IPS DF 19.7 (cell line): ENCODE data around the gene MRPL4.
"Not testable (repeated sequence)": the region's sequence is repeated elsewhere in the genome, so short reads cannot be mapped to it uniquely, and the experiment has no call there.

Experiments
- DNase-seq: peaks from one replicate; pipeline ENCODE4 v3.0.0-alpha.2; 2013; ENCODE audit warnings: low read depth, low spot score

Gene MRPL4

DNA sequence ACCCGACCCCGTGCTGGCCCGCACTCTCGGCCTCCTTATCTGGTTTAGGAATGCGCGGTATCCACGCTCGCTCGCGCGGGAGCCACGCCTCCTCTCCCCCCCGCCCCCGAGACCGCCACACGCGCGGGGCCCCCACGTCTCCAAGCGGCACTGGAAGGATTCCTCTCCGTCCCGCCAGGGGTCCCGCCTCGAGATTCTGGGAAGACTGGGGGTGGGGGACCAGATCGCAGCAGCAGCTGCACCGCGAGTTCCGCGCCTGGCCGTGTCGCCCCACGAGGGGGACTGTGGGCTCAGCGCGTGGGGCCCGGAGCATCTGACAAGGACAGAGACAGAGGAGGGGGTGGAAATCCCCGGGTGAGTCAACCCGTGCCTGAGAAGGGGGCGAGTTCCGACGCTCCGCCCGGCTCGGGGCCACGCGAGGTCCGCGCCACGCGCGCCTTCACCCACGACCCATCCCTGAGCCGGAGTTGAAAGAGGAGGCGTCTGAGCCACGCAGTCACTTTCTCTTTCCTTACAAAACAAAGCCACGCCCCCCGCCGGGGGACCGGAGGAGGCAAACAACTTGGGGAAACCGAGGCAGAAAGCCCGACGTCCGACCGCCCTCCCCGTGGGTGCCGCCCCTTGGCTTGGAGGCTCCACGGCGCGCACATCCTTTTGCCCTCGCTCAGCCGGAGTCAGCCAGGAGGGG is 21.7 kb upstream of the MRPL4 start:
- DNase-seq: no peak

DNA sequence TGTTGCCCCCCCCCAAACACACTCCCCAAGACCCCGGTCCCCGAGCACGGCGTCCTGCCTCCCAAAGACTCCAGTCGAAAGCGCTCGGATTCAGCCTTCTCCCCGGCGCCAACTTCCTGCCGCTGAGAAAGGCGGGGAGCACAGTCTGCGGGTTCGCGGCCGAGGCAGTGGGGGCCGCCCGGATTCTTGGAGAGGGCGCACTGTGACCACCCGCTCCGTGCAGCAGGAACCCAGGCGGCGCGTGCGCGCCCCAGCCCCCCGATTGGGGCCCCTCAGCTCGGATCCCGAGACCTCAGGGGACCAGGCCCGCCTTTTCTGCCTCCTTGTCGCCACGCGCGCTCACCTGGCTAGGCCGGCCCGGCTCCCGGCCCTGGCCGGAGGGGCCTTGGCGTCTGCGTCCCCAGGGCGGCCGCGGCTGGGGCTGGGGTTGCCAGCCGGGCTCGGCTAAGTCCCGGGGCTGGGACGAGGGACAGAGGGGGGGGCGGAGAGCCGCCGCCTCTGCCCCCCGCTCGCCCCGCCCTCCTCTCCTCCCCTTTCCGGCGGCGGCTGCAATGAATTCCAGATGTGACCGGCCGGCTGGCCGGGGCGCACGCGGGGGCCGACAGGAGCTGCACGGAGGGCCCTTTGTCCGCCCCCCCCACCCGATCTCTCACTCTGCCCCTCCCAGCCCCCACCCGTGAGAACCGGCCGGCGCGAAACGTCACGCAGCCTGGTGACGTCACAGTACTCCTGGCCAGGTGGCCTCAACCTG is 21.0 kb upstream of the MRPL4 start, which contains the start of gene S1PR2:
Gene S1PR2, minus strand, starts transcription at position 471 of the 751 bp plus-strand sequence. CDS start 6,426 bp downstream, outside the sequence.
- DNase-seq: peak; percentile 28

DNA sequence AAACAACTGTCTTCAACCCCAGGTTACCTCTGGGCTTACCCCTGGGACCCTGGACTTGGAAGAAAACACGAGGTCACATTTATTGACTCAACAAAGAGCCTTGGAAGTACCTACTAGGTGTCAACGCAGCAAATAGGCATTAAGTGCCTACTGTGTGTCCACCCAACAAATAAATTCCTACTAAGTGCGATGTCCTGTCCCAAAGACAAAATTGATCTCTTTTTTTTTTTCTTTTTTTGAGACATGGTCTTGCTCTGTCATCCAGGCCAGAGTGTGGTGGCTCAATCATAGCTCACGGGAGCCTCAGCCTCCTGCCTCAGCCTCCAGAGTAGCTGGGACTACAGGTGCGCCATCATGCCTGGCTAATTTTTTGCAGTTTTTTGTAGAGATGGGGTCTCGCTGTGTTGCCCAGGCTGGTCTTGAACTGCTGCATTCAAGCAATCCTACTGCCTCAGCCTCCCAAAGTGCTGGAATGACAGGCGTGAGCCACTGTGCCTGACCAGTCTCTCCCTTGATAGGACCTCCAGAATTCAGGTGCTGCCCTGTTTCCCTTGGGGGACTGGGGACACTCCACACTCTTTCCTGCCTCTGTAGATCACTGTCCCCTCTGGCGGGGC is 20.3 kb upstream of the MRPL4 start:
- DNase-seq: no peak

DNA sequence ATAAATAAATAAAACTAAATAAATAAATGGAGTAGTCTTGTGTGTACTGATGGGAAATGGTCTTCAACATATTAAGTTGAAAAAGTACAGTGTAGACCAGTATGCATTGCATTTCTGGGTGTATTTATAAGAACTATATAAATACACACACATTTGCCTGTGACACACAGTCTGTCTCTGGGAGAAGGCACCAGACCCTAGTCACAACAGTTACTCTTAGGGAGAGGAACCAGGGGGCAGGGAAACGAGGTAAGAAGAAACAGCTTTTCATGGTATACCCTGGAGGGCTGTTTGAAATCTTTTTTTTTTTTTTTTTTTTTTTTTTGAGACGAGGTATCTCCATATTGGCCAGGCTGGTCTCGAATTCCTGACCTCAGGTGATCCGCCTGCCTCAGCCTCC is 18.1 kb upstream of the MRPL4 start:
- DNase-seq: no peak

DNA sequence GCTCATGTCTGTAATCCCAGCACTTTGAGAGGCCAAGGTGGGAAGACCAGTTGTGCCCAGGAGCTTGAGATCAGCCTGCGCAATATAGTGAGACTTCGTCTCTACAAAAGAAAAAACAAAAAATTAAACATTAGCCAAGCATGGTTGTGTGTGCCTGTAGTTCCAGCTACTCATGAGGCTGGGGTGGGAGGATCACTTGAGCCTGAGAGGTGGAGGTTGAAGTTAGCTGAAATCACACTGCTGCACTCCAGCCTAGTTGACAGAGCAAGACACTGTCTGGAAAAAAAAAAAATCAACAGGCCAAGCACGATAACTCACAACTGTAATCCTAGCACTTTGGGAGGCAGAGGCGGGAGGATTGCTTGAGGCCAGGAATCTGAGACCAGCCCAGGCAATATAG is 17.0 kb upstream of the MRPL4 start:
- no peak for DNase-seq

DNA sequence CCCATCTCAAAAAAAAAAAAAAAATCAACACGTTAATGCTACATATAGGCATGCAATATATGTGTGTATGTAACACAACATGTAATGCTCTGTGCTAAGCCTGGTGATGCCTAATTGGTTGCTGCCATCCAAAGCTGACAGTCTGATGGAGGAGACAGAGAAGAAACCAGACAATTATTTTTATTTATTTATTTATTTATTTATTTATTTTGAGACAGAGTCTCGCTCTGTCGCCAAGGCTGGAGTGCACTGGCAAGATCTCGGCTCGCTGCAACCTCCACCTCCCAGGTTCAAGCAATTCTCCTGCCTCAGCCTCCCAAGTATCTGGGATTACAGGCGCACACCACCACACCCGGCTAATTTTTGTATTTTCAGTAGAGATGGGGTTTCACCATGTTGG is 16.6 kb upstream of the MRPL4 start:
- DNase-seq: not testable (repeated sequence)

DNA sequence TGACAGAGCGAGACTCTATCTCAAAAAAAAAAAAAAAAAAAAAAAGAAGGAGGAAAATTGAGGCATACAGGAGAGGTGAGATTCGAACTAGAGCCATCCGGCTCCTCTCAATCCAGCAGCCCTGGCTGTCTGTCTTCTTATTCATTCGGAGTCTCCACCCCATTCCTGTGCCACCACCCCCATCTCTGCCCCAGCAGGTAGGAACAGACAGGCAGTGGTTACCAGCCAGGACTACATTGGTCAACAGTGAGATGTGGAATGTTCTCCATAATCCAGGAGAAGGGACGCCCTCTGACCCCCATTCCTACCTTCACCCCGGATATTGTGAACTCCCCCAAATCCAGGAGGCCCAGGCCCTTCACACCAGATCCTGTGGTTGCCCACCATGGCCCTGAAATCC is 14.3 kb upstream of the MRPL4 start:
- no peak for DNase-seq

DNA sequence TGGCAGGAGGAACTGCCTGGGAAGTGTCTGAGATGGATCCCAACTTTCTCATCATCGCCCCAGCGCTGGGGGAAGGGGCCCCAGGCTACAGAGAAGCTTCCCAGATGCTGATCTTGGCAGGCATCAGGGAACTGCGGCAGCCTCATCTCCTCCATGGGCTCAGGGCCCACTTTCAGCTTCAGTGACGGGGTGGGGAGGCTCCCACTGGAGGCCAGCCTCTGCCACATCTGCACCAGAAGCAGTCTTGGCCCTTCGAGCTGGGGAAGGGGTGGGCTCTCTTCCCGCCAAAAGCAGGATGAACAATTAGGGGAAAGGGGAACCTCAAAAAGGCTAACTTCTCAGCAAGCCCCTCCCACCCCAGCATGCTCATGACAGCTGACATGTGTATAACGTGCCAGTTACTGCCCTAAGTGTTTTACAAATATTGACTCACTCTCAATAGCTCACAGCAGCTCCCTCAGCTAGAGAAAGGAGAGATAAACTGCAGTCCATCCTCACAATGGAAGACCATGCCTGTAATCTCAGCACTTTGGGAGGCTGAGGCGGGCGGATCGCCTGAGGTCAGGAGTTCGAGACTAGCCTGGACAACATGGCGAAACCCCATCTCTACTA is 13.7 kb upstream of the MRPL4 start:
- DNase-seq: no peak

DNA sequence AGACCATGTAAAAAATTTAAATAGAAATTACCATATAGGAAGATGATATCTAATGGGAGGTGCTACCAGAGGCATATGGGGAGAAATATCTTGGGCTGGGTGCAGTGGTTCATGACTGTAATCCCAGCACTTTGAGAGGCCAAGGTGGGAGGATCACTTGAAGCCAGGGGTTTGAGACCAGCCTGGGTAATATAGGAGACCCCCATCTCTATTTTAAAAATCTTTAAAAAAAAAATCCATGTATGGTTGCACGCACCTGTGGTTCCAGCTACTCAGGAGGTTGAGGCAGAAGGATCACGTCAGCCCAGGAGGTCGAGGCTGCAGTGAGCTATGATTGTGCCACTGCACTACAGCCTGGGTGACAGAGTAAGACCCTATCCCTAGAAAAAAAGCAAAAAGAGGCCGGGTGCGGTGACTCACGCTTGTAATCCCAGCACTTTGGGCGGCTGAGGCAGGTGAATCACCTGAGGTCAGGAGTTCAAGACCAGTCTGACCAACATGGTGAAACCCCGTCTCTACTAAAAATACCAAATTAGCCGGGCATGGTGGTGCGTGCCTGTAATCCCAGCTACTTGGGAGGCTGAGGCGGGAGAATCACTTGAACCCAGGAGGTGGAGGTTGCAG is 10.1 kb upstream of the MRPL4 start:
- not testable (repeated sequence) for DNase-seq

DNA sequence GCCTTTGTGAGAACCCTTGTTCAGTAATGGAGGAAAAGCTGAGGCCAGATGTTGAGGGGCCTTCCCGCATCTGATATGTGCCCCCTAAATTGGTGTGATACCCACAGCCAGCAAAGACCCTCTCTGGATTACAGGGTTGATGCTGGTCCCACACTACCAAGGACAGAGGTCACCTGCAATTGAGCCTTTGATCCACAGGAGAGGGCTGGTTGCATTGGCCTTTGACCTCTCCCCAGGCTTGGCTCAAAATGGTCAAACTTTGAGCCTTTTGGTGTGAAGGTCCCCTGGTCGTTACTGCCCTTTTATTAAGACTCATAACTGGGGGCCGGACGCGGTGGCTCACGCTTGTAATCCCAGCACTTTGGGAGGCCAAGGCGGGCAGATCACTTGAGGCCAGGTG is 8.4 kb upstream of the MRPL4 start:
- DNase-seq: no peak

DNA sequence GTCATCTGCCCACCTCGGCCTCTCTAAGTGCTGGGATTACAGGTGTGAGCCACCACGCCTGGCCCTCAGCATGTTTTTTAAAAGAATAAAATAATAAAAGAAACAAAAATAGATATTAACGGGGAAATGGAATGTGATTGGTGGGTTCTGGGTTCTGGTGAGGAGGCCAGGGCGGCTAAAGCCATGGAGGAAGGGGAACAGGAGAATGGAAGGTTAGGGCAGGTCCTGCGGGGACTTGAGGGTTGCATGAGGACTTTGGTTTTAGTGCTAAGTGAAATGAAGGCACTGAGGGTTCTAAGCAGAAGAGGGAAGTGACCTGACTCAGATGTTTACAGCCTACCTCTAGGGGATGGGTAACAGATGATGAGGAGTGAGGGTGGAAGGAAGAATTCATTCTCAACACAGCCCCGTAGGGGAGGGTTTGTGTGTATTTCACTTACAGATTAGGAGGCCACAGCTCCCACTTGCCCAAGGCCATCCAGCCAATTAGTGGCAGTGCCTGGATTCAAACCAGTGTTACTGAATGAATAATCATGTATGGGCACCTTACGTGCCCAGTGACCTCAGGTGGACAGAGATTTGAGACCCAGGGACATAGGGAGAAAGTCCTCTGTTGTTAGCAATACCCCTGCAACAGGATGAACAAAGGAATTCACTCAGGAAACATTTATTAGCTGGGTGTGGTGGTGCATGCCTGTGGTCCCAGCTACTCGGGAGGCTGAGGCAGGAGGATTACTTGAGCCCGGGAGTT is 6.7 kb upstream of the MRPL4 start:
- no peak for DNase-seq

DNA sequence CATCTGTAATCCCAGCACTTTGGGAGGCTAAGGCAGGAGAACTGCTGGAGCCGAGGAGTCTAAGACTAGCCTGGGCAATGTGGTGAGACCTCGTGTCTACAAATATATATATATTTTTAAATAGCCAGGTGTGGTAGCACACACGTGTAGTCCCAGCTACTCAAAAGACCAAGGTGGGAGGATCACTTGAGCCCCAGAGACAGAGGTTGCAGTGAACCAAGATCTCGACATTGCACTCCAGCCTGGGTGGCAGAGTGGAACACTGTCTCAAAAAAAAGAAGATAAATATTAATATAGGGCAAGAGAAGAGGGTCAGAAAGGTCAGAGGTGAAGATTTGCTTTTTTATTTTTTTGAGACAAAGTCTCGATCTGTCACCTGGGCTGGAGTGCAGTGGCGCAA is 5.5 kb upstream of the MRPL4 start:
- no peak for DNase-seq

DNA sequence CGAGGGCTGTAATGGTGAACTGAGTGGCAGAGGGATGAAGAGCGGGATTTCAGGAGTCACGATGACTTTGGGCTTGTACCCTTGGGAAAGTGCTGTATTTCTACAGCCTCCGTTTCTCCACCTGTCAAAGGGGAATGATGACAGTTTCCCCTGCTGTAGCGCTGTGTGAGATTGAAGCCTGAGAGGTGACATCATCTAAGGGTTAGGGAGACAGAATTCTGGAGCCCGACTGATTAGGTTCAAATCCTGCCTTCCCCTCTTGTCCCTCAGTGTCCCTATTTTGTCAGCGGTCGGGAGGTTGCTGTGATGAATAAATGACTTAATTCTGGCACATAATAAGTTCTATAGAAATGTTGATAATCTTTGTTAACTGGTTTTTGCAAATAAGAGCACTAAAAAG is 693 bp downstream of the MRPL4 start:
- no peak for DNase-seq

DNA sequence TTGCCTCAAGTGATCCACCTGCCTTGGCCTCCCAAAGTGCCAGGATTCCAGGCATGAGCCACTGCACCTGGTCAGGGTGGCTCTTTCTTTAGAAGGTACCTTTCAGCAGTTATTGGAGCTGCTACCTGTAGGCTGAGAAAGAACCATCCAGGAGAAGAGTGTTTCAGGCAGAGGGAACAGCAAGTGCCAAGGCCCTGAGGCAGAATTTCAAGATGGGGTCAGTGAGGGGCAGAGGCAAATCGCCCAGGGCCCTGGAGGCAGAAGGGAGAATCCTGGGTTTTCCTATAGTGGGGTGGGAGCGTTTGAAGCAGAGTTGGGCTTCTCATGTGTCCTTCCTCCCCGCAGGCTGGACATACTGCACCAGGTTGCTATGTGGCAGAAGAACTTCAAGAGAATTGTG is 2.2 kb downstream of the MRPL4 start:
- no peak for DNase-seq

DNA sequence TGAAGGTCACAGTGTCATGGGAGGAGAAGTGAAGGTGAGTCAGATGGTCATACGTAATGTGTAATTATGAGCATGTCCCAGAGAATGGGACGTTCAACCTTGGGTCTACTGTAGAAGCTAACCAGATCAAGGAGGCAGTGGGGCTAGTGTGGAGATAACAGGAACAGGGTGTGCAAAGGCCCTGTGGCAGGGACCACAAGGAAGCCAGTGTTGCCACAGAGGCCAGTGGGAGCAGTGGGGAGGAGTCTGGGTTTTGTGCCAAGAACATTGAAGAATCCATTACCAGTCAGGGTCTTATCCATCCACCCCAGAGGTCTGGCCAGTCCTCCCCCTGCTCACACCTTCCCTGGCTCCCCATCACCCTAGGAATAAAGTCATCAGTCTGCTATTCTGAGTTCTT is 3.3 kb downstream of the MRPL4 start:
- no peak for DNase-seq

DNA sequence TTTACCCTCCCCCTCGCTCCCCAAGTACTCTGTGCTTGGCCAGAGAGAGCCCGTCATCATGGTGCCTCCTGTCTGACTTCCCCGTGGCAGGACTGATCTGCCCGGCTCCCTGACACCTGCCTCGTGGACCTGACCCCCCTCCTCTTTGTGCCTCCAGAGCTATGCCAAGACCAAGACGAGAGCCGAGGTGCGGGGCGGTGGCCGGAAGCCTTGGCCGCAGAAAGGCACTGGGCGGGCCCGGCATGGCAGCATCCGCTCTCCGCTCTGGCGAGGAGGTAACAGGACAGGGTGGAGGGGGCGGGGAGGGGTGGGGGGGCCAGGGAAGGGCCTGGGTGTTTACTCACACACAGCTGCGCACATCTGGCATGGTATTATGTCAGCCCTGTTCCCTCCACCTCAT is 4.5 kb downstream of the MRPL4 start:
- no peak for DNase-seq

DNA sequence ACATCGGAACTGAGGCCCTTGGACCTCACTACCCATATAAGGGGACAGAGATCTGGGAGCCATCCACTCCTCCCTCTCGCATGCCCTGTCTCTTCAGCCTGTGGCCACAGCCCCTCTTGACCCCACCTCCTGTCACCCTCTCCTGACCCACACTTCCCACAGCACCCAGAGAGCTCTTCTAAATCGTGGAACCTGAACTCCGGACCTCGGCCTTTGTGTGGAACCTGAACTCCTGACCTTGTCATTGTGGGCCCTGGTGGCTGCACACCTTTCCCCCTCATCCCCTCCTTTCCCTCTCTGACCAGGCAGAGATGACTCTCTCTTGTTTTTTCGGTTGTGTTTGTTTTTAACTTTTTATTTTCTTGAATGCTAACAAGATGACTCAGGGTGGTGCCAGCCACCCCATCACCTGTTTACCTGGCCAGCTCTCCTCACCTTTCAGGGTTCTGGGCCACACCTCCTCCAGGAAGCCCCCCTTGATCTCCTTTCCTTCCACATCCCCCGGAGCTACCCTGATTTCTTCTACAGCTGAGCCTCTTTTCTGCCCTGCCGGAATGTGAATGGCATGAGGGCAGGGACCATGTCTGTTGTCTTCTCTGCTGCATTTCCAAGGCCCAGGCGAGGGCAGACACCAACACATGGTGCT is 5.1 kb downstream of the MRPL4 start:
- no peak for DNase-seq

DNA sequence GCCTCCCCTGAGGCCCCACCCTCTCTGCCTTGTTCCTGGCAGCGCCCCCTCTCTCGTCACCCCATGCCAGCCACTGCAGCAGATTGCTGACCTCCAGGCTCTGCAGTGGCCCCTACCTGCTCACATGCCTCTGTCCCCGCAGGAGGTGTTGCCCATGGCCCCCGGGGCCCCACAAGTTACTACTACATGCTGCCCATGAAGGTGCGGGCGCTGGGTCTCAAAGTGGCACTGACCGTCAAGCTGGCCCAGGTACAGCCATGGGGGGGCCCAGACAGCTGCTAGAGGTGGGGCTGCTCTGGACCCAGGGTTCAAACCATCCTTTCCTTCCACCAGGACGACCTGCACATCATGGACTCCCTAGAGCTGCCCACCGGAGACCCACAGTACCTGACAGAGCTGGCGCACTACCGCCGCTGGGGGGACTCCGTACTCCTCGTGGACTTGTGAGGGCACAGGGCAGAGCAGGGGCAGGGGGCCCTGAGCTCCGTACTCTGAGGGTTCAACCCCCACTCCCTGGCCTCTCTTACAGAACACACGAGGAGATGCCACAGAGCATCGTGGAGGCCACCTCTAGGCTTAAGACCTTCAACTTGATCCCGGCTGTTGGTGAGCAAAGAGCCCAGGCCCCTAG is 6.2 kb downstream of the MRPL4 start:
- DNase-seq: no peak

DNA sequence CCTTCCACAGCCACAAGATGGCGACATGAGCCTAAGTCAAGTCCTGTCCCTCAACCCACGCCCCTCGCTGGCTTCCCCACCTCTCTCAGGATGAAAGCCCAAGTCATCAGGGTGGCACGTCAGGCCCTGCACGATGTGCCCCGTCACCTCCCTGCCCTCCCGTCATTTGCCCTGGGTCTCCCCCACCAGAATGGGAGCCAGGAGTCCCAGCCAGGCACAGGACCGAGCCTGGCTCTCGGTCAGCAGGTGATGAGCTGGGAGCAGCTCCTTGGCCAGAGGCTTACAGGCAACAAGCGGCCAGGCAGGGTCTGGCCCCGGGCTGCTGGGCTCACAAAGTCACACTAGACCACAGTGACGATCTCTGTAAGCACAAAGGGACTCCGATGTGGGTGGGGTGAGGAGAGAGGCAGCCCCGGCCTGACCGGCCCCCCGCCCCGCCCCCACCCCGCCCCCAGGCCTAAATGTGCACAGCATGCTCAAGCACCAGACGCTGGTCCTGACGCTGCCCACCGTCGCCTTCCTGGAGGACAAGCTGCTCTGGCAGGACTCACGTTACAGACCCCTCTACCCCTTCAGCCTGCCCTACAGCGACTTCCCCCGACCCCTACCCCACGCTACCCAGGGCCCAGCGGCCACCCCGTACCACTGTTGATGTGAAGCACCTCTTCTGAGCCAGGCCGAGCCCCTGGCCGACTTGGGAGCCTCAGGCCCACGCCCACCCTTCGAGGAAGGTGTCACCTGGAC is 7.3 kb downstream of the MRPL4 start:
- DNase-seq: peak; percentile 56
